ENCODE measurements around the gene PCDHGB2. TPM values are rescaled to one million over a fixed set of nuclear protein-coding genes. Genes with fewer than 3 reads are reported as not detected.
"Not testable (repeated sequence)": the region's sequence is repeated elsewhere in the genome, so short reads cannot be mapped to it uniquely, and the experiment has no call there.

Gene PCDHGB2
- total RNA-seq, 4 donors from 2014 or later, result 2.5 to 15.3 (median 4.4) TPM

- no peak for ATAC-seq (ENCODE audit: low FRiP score)
- DNase-seq (ENCODE audit: low spot score), result no peak
- TF ChIP-seq, protein P1, sequence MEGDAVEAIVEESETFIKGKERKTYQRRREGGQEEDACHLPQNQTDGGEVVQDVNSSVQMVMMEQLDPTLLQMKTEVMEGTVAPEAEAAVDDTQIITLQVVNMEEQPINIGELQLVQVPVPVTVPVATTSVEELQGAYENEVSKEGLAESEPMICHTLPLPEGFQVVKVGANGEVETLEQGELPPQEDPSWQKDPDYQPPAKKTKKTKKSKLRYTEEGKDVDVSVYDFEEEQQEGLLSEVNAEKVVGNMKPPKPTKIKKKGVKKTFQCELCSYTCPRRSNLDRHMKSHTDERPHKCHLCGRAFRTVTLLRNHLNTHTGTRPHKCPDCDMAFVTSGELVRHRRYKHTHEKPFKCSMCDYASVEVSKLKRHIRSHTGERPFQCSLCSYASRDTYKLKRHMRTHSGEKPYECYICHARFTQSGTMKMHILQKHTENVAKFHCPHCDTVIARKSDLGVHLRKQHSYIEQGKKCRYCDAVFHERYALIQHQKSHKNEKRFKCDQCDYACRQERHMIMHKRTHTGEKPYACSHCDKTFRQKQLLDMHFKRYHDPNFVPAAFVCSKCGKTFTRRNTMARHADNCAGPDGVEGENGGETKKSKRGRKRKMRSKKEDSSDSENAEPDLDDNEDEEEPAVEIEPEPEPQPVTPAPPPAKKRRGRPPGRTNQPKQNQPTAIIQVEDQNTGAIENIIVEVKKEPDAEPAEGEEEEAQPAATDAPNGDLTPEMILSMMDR (IDR thresholded peaks at IDR 0.05), result no peak
These were observed 43.6 kb downstream of the PCDHGB2 start for GRCh38 chr5:141403387-141403786.

DNA sequence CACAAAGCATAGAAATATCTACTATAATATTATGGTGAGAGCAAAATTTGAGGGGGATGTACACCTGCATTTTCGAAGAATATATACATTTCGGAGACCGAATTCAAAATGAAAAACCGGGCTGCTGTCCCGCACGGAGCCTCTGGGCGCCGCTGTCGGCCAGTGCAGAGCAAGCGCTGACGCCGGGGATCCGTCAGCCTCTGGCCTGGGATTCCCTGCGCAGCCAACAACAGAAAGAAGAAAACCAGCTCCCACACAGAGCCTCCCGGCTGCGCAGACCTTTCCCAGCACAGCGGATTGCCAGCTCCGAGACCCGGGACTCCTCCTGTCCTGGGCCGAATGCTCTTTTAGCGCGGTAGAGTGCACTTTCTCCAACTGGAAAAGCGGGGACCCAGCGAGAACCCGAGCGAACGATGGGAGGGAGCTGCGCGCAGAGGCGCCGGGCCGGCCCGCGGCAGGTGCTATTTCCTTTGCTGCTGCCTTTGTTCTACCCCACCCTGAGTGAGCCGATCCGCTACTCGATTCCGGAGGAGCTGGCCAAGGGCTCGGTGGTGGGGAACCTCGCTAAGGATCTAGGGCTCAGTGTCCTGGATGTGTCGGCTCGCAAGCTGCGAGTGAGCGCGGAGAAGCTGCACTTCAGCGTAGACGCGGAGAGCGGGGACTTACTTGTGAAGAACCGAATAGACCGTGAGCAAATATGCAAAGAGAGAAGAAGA, 48.2 kb downstream of the PCDHGB2 start, which contains the start of gene PCDHGB6:
Gene PCDHGB6, plus strand, starts transcription at position 232 of the 716 bp plus-strand sequence. Its CDS starts 182 bp downstream, at position 414.
- not testable (repeated sequence) for DNase-seq (ENCODE audit: low spot score); ATAC-seq (ENCODE audit: low FRiP score)

DNA sequence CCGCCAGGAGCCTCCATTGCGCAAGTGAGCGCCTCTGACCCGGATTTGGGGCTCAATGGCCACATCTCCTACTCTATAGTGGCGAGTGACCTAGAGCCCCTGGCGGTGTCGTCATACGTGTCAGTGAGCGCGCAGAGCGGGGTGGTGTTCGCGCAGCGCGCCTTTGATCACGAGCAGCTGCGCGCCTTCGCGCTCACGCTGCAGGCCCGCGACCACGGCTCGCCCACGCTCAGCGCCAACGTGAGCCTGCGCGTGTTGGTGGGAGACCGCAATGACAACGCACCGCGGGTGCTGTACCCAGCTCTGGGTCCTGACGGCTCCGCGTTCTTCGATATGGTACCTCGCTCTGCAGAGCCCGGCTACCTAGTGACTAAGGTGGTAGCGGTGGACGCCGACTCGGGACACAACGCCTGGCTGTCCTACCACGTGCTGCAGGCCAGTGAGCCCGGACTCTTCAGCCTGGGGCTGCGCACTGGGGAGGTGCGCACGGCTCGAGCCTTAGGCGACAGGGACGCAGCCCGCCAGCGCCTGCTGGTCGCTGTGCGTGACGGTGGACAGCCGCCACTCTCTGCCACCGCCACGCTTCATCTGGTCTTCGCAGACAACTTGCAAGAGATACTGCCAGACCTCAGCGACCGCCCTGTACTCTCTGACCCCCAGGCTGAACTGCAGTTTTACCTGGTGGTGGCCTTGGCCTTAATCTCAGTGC, 50.0 kb downstream of the PCDHGB2 start:
- TF ChIP-seq, protein P1 (IDR thresholded peaks at IDR 0.05), result no peak
- ATAC-seq (ENCODE audit: low FRiP score) (no peak), DNase-seq (ENCODE audit: low spot score) (no peak)

DNA sequence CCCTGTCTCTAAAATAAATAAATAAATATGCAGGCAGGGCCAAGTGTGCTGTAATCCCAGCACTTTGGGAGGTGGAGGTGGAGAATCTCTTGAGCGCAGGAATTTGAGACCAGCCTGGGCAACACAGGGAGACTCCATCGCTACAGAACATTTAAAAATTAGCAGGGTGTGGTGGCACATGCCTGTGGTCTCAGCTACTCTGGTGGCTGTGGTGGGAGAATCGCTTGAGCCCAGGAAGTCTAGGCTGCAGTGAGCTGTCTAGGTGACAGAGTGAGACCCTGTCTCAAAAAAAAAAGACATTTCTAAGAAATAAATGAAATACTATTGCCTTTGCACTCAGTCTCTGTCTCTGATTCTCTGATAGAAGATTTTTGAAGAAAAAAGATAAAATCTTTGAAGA, 51.8 kb downstream of the PCDHGB2 start:
- no peak for ATAC-seq (ENCODE audit: low FRiP score)
- TF ChIP-seq, protein P1 (IDR thresholded peaks at IDR 0.05), result no peak
- no peak for DNase-seq (ENCODE audit: low spot score)

Other genes starting within 250 kb of the PCDHGB2 start
- 1 to 10 TPM; 1.2 to 6.9 (median 3.2) TPM for gene PCDHB4, start 238.2 kb upstream of the PCDHGB2 start, total RNA-seq
- 1 to 10 TPM; 1.1 to 6.5 (median 2.7) TPM for gene PCDHB5, start 224.8 kb upstream of the PCDHGB2 start, total RNA-seq
- gene PCDHB6, start 209.9 kb upstream of the PCDHGB2 start, total RNA-seq, result 1 to 10 TPM in 1 of 4 donors, under 1 TPM in 3; 0.38 to 1.4 (median 0.47) TPM
- gene PCDHB7, start 187.3 kb upstream of the PCDHGB2 start, total RNA-seq, result 1 to 10 TPM in 3 of 4 donors, under 1 TPM in 1; 0.94 to 3.3 (median 1.5) TPM
- under 1 TPM; 0.44 to 0.63 (median 0.53) TPM for gene PCDHB8, start 182.2 kb upstream of the PCDHGB2 start, total RNA-seq
- 1 to 10 TPM; 2.3 to 6.1 (median 3.6) TPM for gene PCDHB16, start 177.6 kb upstream of the PCDHGB2 start, total RNA-seq
- gene PCDHB9, start 172.8 kb upstream of the PCDHGB2 start, total RNA-seq, result 1 to 10 TPM; 1.3 to 4.7 (median 2.8) TPM
- 1 to 10 TPM in 3 of 4 donors, under 1 TPM in 1; 0.96 to 3.6 (median 1.2) TPM for gene PCDHB10, start 167.6 kb upstream of the PCDHGB2 start, total RNA-seq
- gene PCDHB11, start 160.4 kb upstream of the PCDHGB2 start, total RNA-seq, result 1 to 10 TPM; 1.3 to 2.4 (median 1.7) TPM
- gene PCDHB12, start 151.3 kb upstream of the PCDHGB2 start, total RNA-seq, result 1 to 10 TPM; 1.9 to 4.4 (median 2.5) TPM
- gene PCDHB13, start 146.1 kb upstream of the PCDHGB2 start, total RNA-seq, result 1 to 10 TPM; 1.8 to 7.7 (median 3.0) TPM
- 1 to 10 TPM; 2.0 to 7.1 (median 3.1) TPM for gene PCDHB14, start 136.7 kb upstream of the PCDHGB2 start, total RNA-seq
- 1 to 10 TPM; 2.0 to 6.0 (median 3.3) TPM for gene PCDHB15, start 114.6 kb upstream of the PCDHGB2 start, total RNA-seq
- gene SLC25A2, start 55.9 kb upstream of the PCDHGB2 start, total RNA-seq, result 1 to 10 TPM in 1 of 4 donors, under 1 TPM in 1, not detected in 2; 0.46 to 2.0 TPM
- gene TAF7, start 39.2 kb upstream of the PCDHGB2 start, total RNA-seq, result 10 to 100 TPM; 43.7 to 57.8 (median 52.5) TPM
- gene PCDHGA1, start 29.5 kb upstream of the PCDHGB2 start, total RNA-seq, result 1 to 10 TPM in 1 of 4 donors, under 1 TPM in 3; 0.12 to 2.2 (median 0.59) TPM
- gene PCDHGA2, start 21.2 kb upstream of the PCDHGB2 start, total RNA-seq, result 1 to 10 TPM; 2.0 to 6.6 (median 4.0) TPM
- gene PCDHGA3, start 16.2 kb upstream of the PCDHGB2 start, total RNA-seq, result 1 to 10 TPM; 2.3 to 6.3 (median 2.8) TPM
- 1 to 10 TPM; 1.4 to 6.0 (median 2.2) TPM for gene PCDHGB1, start 9.9 kb upstream of the PCDHGB2 start, total RNA-seq
- 1 to 10 TPM; 2.6 to 9.0 (median 3.9) TPM for gene PCDHGA4, start 5.0 kb upstream of the PCDHGB2 start, total RNA-seq
- gene PCDHGA5, start 4.2 kb downstream of the PCDHGB2 start, total RNA-seq, result 10 to 100 TPM in 1 of 4 donors, 1 to 10 TPM in 3; 2.0 to 14.5 (median 3.3) TPM
- 10 to 100 TPM in 1 of 4 donors, 1 to 10 TPM in 3; 2.5 to 13.2 (median 3.9) TPM for gene PCDHGB3, start 10.2 kb downstream of the PCDHGB2 start, total RNA-seq
- gene PCDHGA6, start 13.9 kb downstream of the PCDHGB2 start, total RNA-seq, result 1 to 10 TPM; 3.0 to 6.9 (median 4.6) TPM
- 1 to 10 TPM; 1.1 to 9.0 (median 3.6) TPM for gene PCDHGA7, start 22.7 kb downstream of the PCDHGB2 start, total RNA-seq
- gene PCDHGB4, start 27.7 kb downstream of the PCDHGB2 start, total RNA-seq, result 10 to 100 TPM in 1 of 4 donors, 1 to 10 TPM in 3; 2.4 to 14.5 (median 6.1) TPM
- gene PCDHGA8, start 32.6 kb downstream of the PCDHGB2 start, total RNA-seq, result 1 to 10 TPM in 3 of 4 donors, under 1 TPM in 1; 0.72 to 7.4 (median 2.2) TPM
- 10 to 100 TPM in 1 of 4 donors, 1 to 10 TPM in 3; 6.5 to 18.8 (median 8.9) TPM for gene PCDHGB5, start 38.0 kb downstream of the PCDHGB2 start, total RNA-seq
- 10 to 100 TPM in 1 of 4 donors, 1 to 10 TPM in 3; 5.0 to 14.8 (median 7.3) TPM for gene PCDHGA9, start 42.8 kb downstream of the PCDHGB2 start, total RNA-seq
- 10 to 100 TPM in 1 of 4 donors, 1 to 10 TPM in 3; 4.2 to 12.6 (median 6.5) TPM for gene PCDHGB6, start 48.0 kb downstream of the PCDHGB2 start, total RNA-seq
- gene PCDHGA10, start 53.0 kb downstream of the PCDHGB2 start, total RNA-seq, result 10 to 100 TPM in 1 of 4 donors, 1 to 10 TPM in 3; 5.5 to 14.0 (median 6.8) TPM
- gene PCDHGB7, start 57.7 kb downstream of the PCDHGB2 start, total RNA-seq, result 10 to 100 TPM in 2 of 4 donors, 1 to 10 TPM in 2; 7.8 to 25.2 (median 10.2) TPM
- 10 to 100 TPM in 1 of 4 donors, 1 to 10 TPM in 3; 3.1 to 12.1 (median 5.3) TPM for gene PCDHGA11, start 61.1 kb downstream of the PCDHGB2 start, total RNA-seq
- gene PCDHGA12, start 70.5 kb downstream of the PCDHGB2 start, total RNA-seq, result 10 to 100 TPM in 3 of 4 donors, 1 to 10 TPM in 1; 7.5 to 18.4 (median 14.2) TPM
- gene PCDHGC3, start 116.0 kb downstream of the PCDHGB2 start, total RNA-seq, result 10 to 100 TPM; 34.8 to 83.1 (median 41.9) TPM
- 1 to 10 TPM; 1.5 to 4.1 (median 3.5) TPM for gene PCDHGC4, start 125.0 kb downstream of the PCDHGB2 start, total RNA-seq
- gene PCDHGC5, start 129.1 kb downstream of the PCDHGB2 start, total RNA-seq, result 1 to 10 TPM; 1.1 to 3.2 (median 2.1) TPM

Measured in omental fat pad (tissue), 4 donors.